Stomach smooth muscle (tissue), 2 donors: Measurements from ENCODE around the gene RPTOR.

Source experiments
- H3K27ac ChIP-seq: one replicate; pipeline ENCODE4 v1.7.0; 2013; ENCODE audit warnings: mild to moderate bottlenecking, low read length, inconsistent platforms
- H3K27me3 ChIP-seq, 2 donors: one replicate each; pipeline ENCODE4 v1.7.0; 2013; ENCODE audit warnings: low read length in 2 of 2; ENCODE audit not compliant: insufficient read depth in 2 of 2, control insufficient read depth in 1 of 2
- H3K36me3 ChIP-seq, 2 donors: one replicate each; pipeline ENCODE4 v1.7.0; 2013; ENCODE audit warnings: low read length in 2 of 2; ENCODE audit not compliant: control insufficient read depth in 2 of 2, insufficient read depth in 2 of 2
- H3K4me1 ChIP-seq: one replicate; pipeline ENCODE4 v1.7.0; 2013; ENCODE audit warnings: low read length; ENCODE audit not compliant: control insufficient read depth, insufficient read depth
- H3K4me3 ChIP-seq, 2 donors: one replicate each; pipeline ENCODE4 v1.7.0; 2013; ENCODE audit warnings: low read length in 2 of 2
- H3K9ac ChIP-seq, 2 donors: one replicate each; pipeline ENCODE4 v1.7.0; 2013; ENCODE audit warnings: low read length in 2 of 2, mild to moderate bottlenecking in 1 of 2
- H3K9me3 ChIP-seq, 2 donors: one replicate each; pipeline ENCODE4 v1.7.0; 2013; ENCODE audit warnings: low read length in 2 of 2; ENCODE audit not compliant: control insufficient read depth in 2 of 2
- donor health status: healthy.
- donor health status: Pancreatic carcinoma.

The RPTOR gene

DNA sequence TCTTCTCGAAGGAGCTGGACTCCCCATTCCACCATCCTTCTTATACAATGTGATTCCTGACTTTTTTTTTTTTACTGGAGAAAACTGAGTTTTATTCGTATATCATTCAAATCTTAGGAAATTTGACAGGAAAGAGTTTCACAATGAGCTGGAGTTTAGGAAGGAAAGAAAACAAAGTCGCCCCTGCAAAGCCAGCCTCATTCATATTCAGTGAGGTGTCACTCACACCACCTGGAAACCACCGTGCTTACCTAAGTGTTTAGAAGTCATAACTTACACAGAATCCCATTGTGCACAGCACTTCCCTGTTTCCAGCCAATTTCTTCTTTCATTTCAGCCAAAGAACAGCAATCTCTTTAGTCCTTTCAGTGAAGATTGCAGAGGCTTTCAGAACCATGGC, 356.7 kb downstream of the RPTOR start:
- Histone ChIP-seq H3K4me1 (no peaks in the 10 kb centered on the region), H3K27ac (no peak overlapping the region), H3K4me3 (no peak overlapping the region), H3K27me3 (no peaks in the 10 kb centered on the region), H3K9me3 (no peaks in the 10 kb centered on the region), H3K9ac (no peak overlapping the region), H3K36me3 (peaks cover 5% of the 10 kb centered on the region in 2 donors)

DNA sequence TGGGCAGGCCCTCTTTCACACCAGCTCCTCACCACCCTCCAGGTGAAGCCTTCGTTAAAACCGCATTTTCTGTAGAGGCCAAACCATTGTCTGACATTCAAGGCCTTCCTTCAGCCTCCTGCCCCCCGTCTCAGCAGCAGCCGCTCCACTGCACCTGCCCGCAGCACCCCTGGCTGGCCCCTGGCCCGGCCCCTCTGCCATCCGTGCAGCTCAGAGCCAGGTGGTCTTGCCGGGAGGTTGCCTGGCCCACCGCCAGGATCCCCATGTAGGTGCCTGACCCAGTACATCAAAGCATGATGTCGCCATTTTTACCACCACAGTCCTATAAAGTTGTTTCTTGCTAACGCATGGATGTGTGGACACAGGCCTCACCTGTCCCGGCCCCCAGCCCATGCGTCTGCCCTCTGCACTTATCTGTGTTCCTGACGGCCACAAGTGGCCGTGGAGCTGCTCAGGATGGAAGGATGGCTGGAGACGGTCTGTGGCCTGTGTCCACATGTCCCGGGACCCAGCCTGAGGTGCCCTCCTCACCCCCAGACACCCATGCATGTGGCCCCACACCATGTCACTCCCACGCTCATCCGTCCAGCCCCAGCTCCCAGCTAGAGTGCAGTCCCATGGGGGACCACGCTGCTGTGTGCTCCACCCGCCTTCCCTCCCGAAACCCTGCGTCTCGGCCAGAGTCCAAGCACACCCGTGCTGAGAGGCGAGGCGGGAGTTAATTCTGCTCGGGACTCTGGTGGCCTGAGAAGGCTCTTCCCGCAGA, 357.7 kb downstream of the RPTOR start:
- Histone ChIP-seq H3K27me3 (no peaks in the 10 kb centered on the region), H3K4me3 (no peak overlapping the region), H3K9me3 (no peaks in the 10 kb centered on the region), H3K36me3 (peaks cover 5 to 8% of the 10 kb centered on the region in 2 donors), H3K27ac (no peak overlapping the region), H3K9ac (no peak overlapping the region), H3K4me1 (no peaks in the 10 kb centered on the region)

DNA sequence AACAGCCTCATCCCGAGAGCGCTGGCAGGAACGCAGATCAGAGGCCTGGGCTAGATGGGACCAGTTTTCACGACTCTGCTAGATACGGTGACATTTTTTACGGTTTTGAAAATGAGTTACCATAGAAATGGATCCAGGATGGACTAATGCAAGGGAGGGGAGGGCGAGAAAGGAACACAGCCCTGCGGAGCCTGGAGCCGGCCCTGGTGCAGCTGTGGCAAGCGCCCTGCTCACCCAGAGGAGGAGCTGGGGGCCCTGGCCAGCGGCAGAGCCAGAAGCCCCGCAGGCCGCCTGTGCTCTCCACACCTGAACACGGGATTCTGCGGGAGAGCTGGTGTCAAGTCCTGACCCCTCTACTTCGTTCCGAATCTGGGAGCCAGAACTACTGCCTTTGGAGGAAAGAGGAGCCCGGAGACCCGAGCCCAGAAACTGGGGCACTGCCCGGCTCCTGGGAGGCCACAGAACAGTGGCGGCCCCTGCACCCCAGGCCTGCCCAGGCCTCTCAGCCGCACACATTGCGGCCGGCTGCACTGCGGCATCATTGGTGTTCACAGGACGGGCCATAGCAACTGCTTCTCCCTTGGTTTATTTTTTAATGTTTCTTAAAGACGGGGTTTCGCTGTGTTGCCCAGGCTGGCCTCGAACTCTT, 358.4 kb downstream of the RPTOR start:
- no peaks in the 10 kb centered on the region for H3K9me3 ChIP-seq
- H3K4me3 ChIP-seq = no peak overlapping the region
- H3K9ac ChIP-seq = no peak overlapping the region
- H3K36me3 ChIP-seq = peaks cover 5 to 10% of the 10 kb centered on the region in 2 donors
- no peaks in the 10 kb centered on the region for H3K27me3 ChIP-seq
- no peaks in the 10 kb centered on the region for H3K4me1 ChIP-seq
- H3K27ac ChIP-seq = no peak overlapping the region

DNA sequence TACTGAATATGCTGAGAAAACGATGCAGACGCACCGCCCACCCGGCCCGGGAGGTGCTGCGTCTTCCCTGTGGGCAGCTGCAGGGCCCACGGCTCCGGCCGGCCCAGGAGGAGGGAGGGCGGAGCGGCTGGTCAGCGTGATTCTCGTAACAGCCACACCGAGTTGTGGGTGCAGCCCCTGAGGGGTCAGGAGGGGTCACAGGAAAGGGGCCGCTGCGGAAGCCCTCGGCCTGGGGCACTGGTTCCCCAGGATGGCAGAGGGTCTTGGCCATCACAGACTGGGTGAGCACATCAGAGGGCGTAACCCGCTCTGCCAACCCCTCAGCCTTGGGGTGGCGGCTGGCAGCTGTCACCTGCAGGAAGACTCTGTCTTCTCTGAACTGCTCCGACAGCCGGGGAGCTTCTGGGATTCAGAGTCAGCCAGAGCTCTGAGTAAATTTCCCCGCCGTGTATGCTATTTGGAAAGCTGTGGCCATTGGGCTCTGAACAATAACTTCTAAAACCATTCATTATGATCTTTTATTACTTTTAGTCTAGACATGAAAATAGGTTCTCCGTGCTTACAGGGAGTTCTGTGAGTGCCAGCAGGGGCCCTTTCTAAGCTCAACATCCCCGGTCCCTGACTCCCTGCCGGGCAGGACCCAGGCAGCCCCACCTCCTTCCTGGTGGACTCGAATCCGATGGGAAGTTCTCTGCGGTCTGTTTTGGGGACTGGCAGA, 359.6 kb downstream of the RPTOR start:
- Histone ChIP-seq H3K4me1 (no peaks in the 10 kb centered on the region), H3K4me3 (no peak overlapping the region), H3K27ac (no peak overlapping the region), H3K27me3 (no peaks in the 10 kb centered on the region), H3K36me3 (peaks cover 8 to 16% of the 10 kb centered on the region in 2 donors), H3K9me3 (no peaks in the 10 kb centered on the region), H3K9ac (no peak overlapping the region)

DNA sequence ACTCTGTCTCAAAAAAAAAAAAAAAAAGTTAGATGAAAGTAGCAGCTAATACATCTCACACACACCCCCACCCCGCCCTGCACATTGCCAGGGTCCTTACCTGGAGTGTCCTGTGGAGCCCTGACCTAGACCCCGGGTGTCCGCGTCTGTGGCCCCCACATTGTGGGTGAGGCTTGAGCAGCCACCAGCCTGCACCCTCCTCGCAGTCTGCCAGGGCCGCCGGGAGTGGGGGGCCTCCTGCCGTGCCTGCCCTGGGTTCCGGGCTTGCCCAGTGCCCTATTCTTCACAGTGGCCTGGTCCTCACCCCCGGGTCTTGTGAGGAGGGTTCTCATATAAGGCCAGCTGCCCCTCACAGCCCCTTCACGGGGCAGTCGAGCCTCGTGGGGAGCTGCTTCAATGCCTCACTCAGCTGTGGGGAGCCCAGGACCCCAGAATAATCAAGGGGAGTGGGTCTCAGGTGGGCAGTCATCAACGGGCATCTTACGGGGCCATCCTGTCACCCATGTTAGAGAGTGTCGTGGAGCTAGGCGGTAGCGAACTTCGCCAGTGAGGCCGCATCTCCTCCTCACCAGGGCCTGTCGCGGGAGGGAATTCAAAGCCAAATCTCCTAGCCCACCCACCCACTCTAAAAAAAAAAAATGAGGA, 361.1 kb downstream of the RPTOR start:
- H3K4me3 ChIP-seq = no peak overlapping the region
- peaks cover 6 to 18% of the 10 kb centered on the region in 2 donors for H3K36me3 ChIP-seq
- H3K9ac ChIP-seq = no peak overlapping the region
- no peak overlapping the region for H3K27ac ChIP-seq
- no peaks in the 10 kb centered on the region for H3K27me3 ChIP-seq
- no peaks in the 10 kb centered on the region for H3K9me3 ChIP-seq
- no peaks in the 10 kb centered on the region for H3K4me1 ChIP-seq

DNA sequence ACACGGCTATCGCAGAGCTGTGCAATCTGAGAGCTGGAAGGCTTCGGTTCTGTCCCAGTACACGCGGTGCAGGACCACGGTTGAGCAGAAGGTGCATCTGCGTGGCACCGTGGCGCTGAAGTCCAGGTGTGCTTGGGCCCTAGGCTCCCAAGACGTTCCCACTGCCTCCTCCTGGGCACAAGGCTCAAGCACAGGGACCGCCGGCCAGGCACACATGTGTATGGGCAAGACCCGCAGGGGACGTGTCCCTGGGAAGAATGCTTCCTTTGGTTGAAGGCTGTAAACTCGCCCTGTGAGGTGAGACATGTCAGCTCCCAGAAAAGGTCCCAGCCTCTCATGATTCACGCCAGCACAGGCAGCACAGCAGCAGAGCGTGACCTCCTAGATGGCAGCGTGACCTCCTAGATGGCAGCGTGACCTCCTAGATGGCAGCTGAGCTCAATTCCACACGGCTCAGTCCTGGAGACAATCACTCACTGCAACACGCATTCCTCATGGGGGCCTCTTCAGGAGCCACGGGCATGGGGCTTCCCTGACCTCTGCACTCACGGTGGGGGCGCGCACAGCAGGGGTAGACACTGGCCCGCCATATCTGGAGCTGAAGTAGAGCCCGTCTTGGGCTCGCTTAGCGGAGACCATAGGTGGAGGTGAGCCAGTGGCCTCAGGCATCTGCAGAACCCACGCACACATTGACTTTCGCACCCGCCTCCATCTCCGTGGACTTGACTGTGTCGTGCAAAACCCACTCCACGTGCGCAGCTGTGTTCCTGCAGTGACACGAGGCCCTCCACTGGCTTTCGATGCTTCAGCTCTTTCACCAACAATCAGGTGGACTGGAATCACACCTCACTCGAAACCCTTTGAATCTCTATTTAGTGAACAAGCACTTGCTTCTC, 362.0 kb downstream of the RPTOR start:
- Histone ChIP-seq H3K4me1 (no peaks in the 10 kb centered on the region), H3K9me3 (no peaks in the 10 kb centered on the region), H3K36me3 (peaks cover 6 to 20% of the 10 kb centered on the region in 2 donors), H3K4me3 (no peak overlapping the region), H3K27ac (no peak overlapping the region), H3K9ac (no peak overlapping the region), H3K27me3 (no peaks in the 10 kb centered on the region)

DNA sequence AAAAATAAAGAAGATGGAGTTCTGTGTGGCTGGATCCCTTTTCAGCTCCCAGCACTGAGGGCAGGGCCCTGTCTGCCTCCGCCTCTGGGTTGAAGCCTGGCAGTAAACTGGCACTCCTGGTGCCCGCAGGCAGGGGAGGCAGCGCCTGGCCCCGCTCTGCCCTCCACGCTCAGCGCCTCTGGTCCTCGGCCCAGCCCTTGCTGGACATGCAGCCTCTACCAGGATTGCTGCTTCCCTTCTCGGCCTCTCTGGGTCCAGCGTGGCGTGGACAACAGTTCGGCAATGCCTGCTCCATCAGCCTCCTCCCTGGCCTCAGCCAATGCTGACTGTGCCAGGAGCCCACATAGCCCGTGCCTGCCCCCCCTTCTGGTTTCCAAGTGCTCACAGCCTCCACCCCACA, 362.6 kb downstream of the RPTOR start:
- no peak overlapping the region for H3K9ac ChIP-seq
- no peaks in the 10 kb centered on the region for H3K27me3 ChIP-seq
- no peaks in the 10 kb centered on the region for H3K4me1 ChIP-seq
- H3K4me3 ChIP-seq = no peak overlapping the region
- no peaks in the 10 kb centered on the region for H3K9me3 ChIP-seq
- H3K27ac ChIP-seq = no peak overlapping the region
- H3K36me3 ChIP-seq = peaks cover 6 to 20% of the 10 kb centered on the region in 2 donors

DNA sequence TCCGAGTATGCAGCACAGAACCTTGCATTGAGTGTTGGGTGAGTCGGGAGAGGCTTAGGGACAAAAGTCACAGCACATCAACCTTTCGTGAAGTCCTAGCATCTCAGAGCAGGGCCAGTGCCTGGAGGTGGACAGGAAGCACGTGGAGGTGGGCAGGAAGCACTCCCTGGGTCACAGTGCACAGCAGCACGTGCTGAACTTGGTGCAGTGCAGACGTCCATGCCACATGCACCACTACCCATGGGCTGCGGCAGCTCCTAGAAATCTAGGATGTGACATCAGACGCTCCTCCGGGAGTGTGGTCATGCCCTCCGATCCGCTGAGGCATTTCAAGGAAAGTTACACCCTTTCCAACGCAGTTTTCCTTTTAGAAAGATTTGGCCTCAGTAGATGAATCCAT, 363.6 kb downstream of the RPTOR start:
- H3K9me3 ChIP-seq = no peaks in the 10 kb centered on the region
- H3K27me3 ChIP-seq = no peaks in the 10 kb centered on the region
- peaks cover 11 to 25% of the 10 kb centered on the region in 2 donors for H3K36me3 ChIP-seq
- H3K9ac ChIP-seq = no peak overlapping the region
- H3K4me3 ChIP-seq = no peak overlapping the region
- H3K27ac ChIP-seq = no peak overlapping the region
- H3K4me1 ChIP-seq = no peaks in the 10 kb centered on the region

DNA sequence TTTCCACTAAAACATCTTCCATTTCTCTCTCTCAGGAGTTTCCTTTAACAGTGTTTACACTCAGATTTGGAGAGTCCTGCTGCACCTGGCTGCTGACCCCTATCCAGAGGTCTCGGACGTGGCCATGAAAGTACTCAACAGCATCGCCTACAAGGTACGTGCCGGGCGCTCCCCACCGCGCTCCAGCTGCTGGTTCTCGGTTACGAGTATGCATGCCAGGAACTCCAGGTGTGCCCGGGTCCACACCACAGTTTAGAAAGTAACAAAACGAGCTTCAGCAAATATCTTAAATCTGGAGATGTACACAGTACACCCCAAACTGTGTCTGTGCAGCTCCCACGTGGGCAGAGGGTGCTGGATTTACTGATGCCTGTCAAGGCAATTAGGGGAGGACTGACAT, 364.1 kb downstream of the RPTOR start:
- no peaks in the 10 kb centered on the region for H3K9me3 ChIP-seq
- no peaks in the 10 kb centered on the region for H3K27me3 ChIP-seq
- H3K4me1 ChIP-seq = no peaks in the 10 kb centered on the region
- no peak overlapping the region for H3K4me3 ChIP-seq
- no peak overlapping the region for H3K27ac ChIP-seq
- no peak overlapping the region for H3K9ac ChIP-seq
- peaks cover 11 to 25% of the 10 kb centered on the region in 2 donors for H3K36me3 ChIP-seq

DNA sequence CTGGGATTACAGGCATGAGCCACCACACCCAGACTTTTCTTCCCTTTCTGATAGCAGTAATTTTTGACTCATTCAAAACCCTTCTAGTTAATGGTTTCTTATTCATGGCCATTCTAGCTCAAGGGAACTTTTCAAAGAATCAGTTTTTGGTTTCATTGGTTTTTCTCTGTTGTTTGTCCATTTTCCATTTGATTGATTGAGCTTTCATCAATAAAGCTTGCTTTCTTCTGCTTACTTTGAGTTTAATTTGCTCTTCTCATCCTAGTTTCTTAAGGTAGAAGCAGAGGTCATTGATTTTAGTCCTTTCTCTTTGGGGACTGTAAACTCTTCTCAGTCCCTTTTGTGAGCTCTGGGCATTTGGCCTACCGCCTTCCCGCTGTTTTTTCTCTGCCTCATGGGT, 365.0 kb downstream of the RPTOR start:
- H3K27ac ChIP-seq = no peak overlapping the region
- H3K9ac ChIP-seq = no peak overlapping the region
- no peaks in the 10 kb centered on the region for H3K9me3 ChIP-seq
- no peak overlapping the region for H3K4me3 ChIP-seq
- H3K27me3 ChIP-seq = no peaks in the 10 kb centered on the region
- peaks cover 11 to 25% of the 10 kb centered on the region in 2 donors for H3K36me3 ChIP-seq
- no peaks in the 10 kb centered on the region for H3K4me1 ChIP-seq
